Heart right ventricle (tissue), 16 donors: ENCODE measurements around the gene TRABD. TPM values are rescaled to one million over a fixed set of nuclear protein-coding genes. Genes with fewer than 3 reads are reported as not detected.

Source experiments
- ATAC-seq, 8 donors: fragments of 200-7000 bp; cut with Tn5 transposase; one replicate each; pipeline ENCODE4 v1.9.1; 2020; ENCODE audit warnings: mild to moderate bottlenecking in 8 of 8, moderate library complexity in 8 of 8, moderate number of reproducible peaks in 1 of 8
- DNase-seq, 2 donors: peaks; one replicate each; pipeline ENCODE4 v3.0.0-alpha.2; 2020
- H3K27ac ChIP-seq, 10 donors: fragments of 200-600 bp; sonication (generic) in 2 of 10; one replicate each; pipeline versions ENCODE4 v1.5.0 to v1.8.0; 2020 to 2022; ENCODE audit warnings: mild to moderate bottlenecking in 3 of 10
- H3K27me3 ChIP-seq, 7 donors: fragments of 200-600 bp; one replicate each; pipeline ENCODE4 v1.8.0; 2021 to 2022; ENCODE audit warnings: mild to moderate bottlenecking in 2 of 7
- H3K36me3 ChIP-seq, 9 donors: fragments of 200-600 bp; sonication (generic) in 1 of 9; one replicate each; pipeline versions ENCODE4 v1.5.0 to v1.8.0; 2020 to 2022; ENCODE audit warnings: mild to moderate bottlenecking in 2 of 9
- H3K4me1 ChIP-seq, 9 donors: fragments of 200-600 bp; sonication (generic) in 1 of 9; one replicate each; pipeline versions ENCODE4 v1.5.0 to v1.8.0; 2020 to 2022; ENCODE audit warnings: mild to moderate bottlenecking in 4 of 9
- H3K4me3 ChIP-seq, 10 donors: fragments of 200-600 bp; sonication (generic) in 2 of 10; one replicate each; pipeline versions ENCODE4 v1.5.0 to v1.8.0; 2020 to 2022; ENCODE audit warnings: mild to moderate bottlenecking in 7 of 10, moderate library complexity in 2 of 10
- H3K9me3 ChIP-seq, 11 donors: fragments of 200-600 bp in 10 of 11; sonication (generic) in 2 of 11; one replicate each; pipeline versions ENCODE4 v1.5.0 to v1.8.0; 2013 to 2022; ENCODE audit warnings: mild to moderate bottlenecking in 2 of 11, control low read depth in 1 of 11, moderate library complexity in 1 of 11
- CTCF ChIP-seq, 9 donors: fragments of 200-600 bp; sonication (generic) in 2 of 9; IDR thresholded peaks; one replicate each; pipeline versions ENCODE4 v1.5.0 to v1.8.0; 2021 to 2022; ENCODE audit warnings: antibody characterized with exemption in 9 of 9, mild to moderate bottlenecking in 5 of 9, moderate library complexity in 1 of 9
- WGBS, 2 donors: extraction: QIAGEN DNeasy Blood & Tissue Kit; methylation state at CpG; one replicate each; pipeline ENCODE4 v1.1.7; 2013; ENCODE audit warnings: inconsistent platforms in 1 of 2; 5-methylcytosine and 5-hydroxymethylcytosine counted together
- intact Hi-C, 10 donors: fragments of 100-400 bp; cut with DNase I; formaldehyde crosslinking; loops; one replicate each; pipeline versions ENCODE4 v1.11.1 to v1.14.2; 2022
- polyA plus RNA-seq, 2 donors: library from polyadenylated mRNA; stranded (reverse); fragments of 200-250 nt; gene quantifications; one replicate each; pipeline ENCODE4 v1.2.3, GENCODE V29; 2013
- total RNA-seq, 10 donors: library from RNA; stranded (reverse); fragmentation: NEBNext Ultra II Directional in 3 of 10; extraction: Animal tissue kit (Norgen Biotek cat#: 25700) in 3 of 10; gene quantifications; one replicate each; pipeline versions ENCODE4 v1.2.1 to v1.2.4, GENCODE V29; 2021 to 2023
- donor health status: Arrhythmogenic right ventricular cardiomyopathy.
- donor health status: ischemic (EF 13 %, LVEDD 7.1; RV severe dilation, severe dysfunction).
- donor health status: healthy with polysubstance abuse.
- donor health status: DM: no; HTN: yes; CAD: no.
- donor health status: DM: no; HTN: no; CAD: no.
- donor health status: ischemic (EF 25% LVEDD 6.9; RV normal size, moderate dysfunction).
- donor health status: ischemic (EF 25% LVEDD 5.7; RV mildly dilated, moderate dysfunction).
- donor health status: healthy.
- donor health status: DM: yes; HTN: yes; CAD: no.
- donor health status: Ischemic cardiomyopathy.
- donor health status: ischemic (EF 35%, LVEDD 5.7; RV mildly dilated, moderate dysfunction).
- donor health status: nonischemic (EF 11% LVEDD 7.7; RV severe dilation, severe dysfunction).
- donor health status: DM: yes; HTN: yes; CAD: no.
- donor health status: PGD.
- donor health status: ischemic (EF 29% LVEDD 5.4; RV normal size, mild dysfunction).
- donor health status: nonischemic (EF 23%, LVEDD 6.1; RV moderate dilation, normal function).

The TRABD gene
- total and polyA plus RNA-seq, 12 donors = 13.6 to 40.8 (median 19.0) TPM

DNA sequence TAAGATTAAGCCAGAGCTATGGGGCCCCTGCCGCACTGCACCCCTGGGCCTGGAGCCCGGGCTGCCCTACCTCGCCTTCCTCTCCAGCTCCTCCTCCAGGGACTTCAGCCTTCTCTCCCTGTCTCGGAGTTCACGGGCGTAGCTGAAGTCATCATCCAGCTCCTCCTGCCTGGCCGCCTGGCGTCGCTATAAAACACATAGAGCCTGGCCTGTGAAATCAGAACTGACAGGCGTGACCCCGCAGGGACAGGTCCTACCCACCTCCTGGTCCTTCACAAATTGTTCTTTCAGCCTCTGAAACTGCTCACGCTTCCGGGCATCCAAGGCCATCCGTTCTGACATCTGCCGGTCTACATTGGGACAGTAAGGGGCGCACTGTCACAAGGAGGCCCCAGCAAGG lies 38.4 kb downstream of the TRABD start:
- intact Hi-C loops = no loop called here
- no peak for DNase-seq
- peaks cover 0 to 99% (median 38%) of the 10 kb centered on the region in 9 donors for H3K36me3 ChIP-seq

GRCh38 chr22:50225200-50225969 lies 39.7 kb downstream of the TRABD start:
- no peak overlapping the region for H3K27ac ChIP-seq
- peaks cover 0 to 99% (median 37%) of the 10 kb centered on the region in 9 donors for H3K36me3 ChIP-seq
- no peak for DNase-seq
- intact Hi-C loops = no loop called here
- no peaks in the 10 kb centered on the region for H3K27me3 ChIP-seq
- no peaks in the 10 kb centered on the region for H3K9me3 ChIP-seq
- no peak for TF ChIP-seq CTCF (IDR thresholded peaks at IDR 0.05)
- no peak overlapping the region for H3K4me3 ChIP-seq
- WGBS, 2 donors = 82 to 83% methylated on average over 24 of the region's 24 CpGs
- no peak for ATAC-seq
- no peaks in the 10 kb centered on the region for H3K4me1 ChIP-seq

More for the DNA sequence above, 38.4 kb downstream of the TRABD start:
- Histone ChIP-seq H3K9me3 (no peaks in the 10 kb centered on the region), H3K27ac (no peak overlapping the region), H3K4me3 (no peak overlapping the region), H3K4me1 (peaks cover 0 to 12% (median 6%) of the 10 kb centered on the region in 9 donors), H3K27me3 (no peaks in the 10 kb centered on the region)
- TF ChIP-seq CTCF (IDR thresholded peaks at IDR 0.05) = no peak
- WGBS, 2 donors = 95 to 96% methylated on average over 16 of the region's 16 CpGs
- no peak for ATAC-seq

GRCh38 chr22:50226063-50226874 lies 40.6 kb downstream of the TRABD start:
- intact Hi-C loops = no loop called here
- no peak for DNase-seq
- no peaks in the 10 kb centered on the region for H3K9me3 ChIP-seq
- no peak overlapping the region for H3K4me3 ChIP-seq
- WGBS, 2 donors = 94% methylated on average over 31 of the region's 31 CpGs
- peak in 1 of 8 donors; percentile 6 for ATAC-seq
- no peaks in the 10 kb centered on the region for H3K4me1 ChIP-seq
- H3K27ac ChIP-seq = no peak overlapping the region
- H3K36me3 ChIP-seq = peaks cover 0 to 96% (median 28%) of the 10 kb centered on the region in 9 donors
- no peaks in the 10 kb centered on the region for H3K27me3 ChIP-seq
- no peak for TF ChIP-seq CTCF (IDR thresholded peaks at IDR 0.05)

DNA sequence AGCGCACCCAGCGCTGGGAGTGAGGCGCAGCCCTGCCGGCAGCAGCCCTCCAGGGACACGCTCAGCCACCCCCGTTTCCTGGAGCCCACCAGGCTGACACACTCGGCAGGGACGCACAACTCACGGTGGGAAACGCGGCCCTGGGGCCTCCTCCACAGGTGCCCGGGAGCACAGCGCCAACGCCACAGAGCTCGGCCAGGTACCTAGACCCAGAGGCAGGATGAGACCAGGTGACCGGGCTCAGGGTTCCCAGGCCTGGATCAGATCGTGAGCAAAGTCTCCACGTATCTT lies 41.1 kb downstream of the TRABD start:
- H3K4me3 ChIP-seq = no peak overlapping the region
- intact Hi-C loops = no loop called here
- H3K9me3 ChIP-seq = no peaks in the 10 kb centered on the region
- no peak for TF ChIP-seq CTCF (IDR thresholded peaks at IDR 0.05)
- no peaks in the 10 kb centered on the region for H3K4me1 ChIP-seq
- peaks cover 0 to 96% (median 22%) of the 10 kb centered on the region in 9 donors for H3K36me3 ChIP-seq
- 93% methylated on average over 18 of the region's 18 CpGs for WGBS, 2 donors
- DNase-seq (no peak), ATAC-seq (no peak)
- no peak overlapping the region for H3K27ac ChIP-seq
- H3K27me3 ChIP-seq = no peaks in the 10 kb centered on the region
